HL-60/S4 treated with retinoic acid at 250 ng/mL for 4 days and 3 days (cell line): ENCODE data around the gene COQ10B.
"Not testable (repeated sequence)": the region's sequence is repeated elsewhere in the genome, so short reads cannot be mapped to it uniquely, and the experiment has no call there.

ENCODE experiments used
- in situ Hi-C: fragments of 300-500 bp; cut with MboI; formaldehyde crosslinking; loops from 2 replicates; pipeline ENCODE4 v1.7.0; 2022; ENCODE audit warnings: low sequenced_read_pairs

Gene COQ10B

GRCh38 chr2:197450465-197450864 is 2.9 kb upstream of the COQ10B start:
- in situ Hi-C loops, result no loop called here

- in situ Hi-C loops, result not testable (repeated sequence)
Measured at GRCh38 chr2:197450935-197451358, 2.4 kb upstream of the COQ10B start.

GRCh38 chr2:197452754-197453122 is 614 bp upstream of the COQ10B start:
- in situ Hi-C loops, result no loop called here

- in situ Hi-C loops, result no loop called here
Measured at GRCh38 chr2:197453914-197454398, 604 bp downstream of the COQ10B start.

GRCh38 chr2:197454923-197455322 is 1.6 kb downstream of the COQ10B start:
- in situ Hi-C loops, result no loop called here

GRCh38 chr2:197455428-197455827 is 2.1 kb downstream of the COQ10B start:
- in situ Hi-C loops, result no loop called here

- in situ Hi-C loops, result no loop called here
Measured at GRCh38 chr2:197460649-197461048, 7.3 kb downstream of the COQ10B start.

GRCh38 chr2:197461057-197461456 is 7.7 kb downstream of the COQ10B start:
- in situ Hi-C loops, result no loop called here

- in situ Hi-C loops, result no loop called here
Measured at GRCh38 chr2:197464175-197464574, 10.8 kb downstream of the COQ10B start.

- in situ Hi-C loops, result no loop called here
Measured at GRCh38 chr2:197472166-197472565, 18.8 kb downstream of the COQ10B start.

- in situ Hi-C loops, result no loop called here
Measured at GRCh38 chr2:197477797-197478196, 24.4 kb downstream of the COQ10B start.

- in situ Hi-C loops, result no loop called here
Measured at GRCh38 chr2:197480165-197481036, 27.0 kb downstream of the COQ10B start.

GRCh38 chr2:197484248-197484647 is 30.9 kb downstream of the COQ10B start:
- in situ Hi-C loops, result not testable (repeated sequence)

GRCh38 chr2:197486175-197486574 is 32.8 kb downstream of the COQ10B start:
- in situ Hi-C loops, result no loop called here

GRCh38 chr2:197487385-197487784 is 34.0 kb downstream of the COQ10B start:
- in situ Hi-C loops, result no loop called here

GRCh38 chr2:197495433-197496134 is 42.2 kb downstream of the COQ10B start:
- in situ Hi-C loops, result no loop called here

- in situ Hi-C loops, result no loop called here
Measured at GRCh38 chr2:197496695-197497094, 43.3 kb downstream of the COQ10B start.

- in situ Hi-C loops, result no loop called here
Measured at GRCh38 chr2:197497326-197497725, 44.0 kb downstream of the COQ10B start.

- in situ Hi-C loops, result no loop called here
Measured at GRCh38 chr2:197498235-197498936, 45.0 kb downstream of the COQ10B start.

GRCh38 chr2:197498937-197499593 is 45.7 kb downstream of the COQ10B start:
- in situ Hi-C loops, result no loop called here
